Neural cell (in vitro differentiated cells): ENCODE data around the gene ELOB.

ENCODE experiments used
- CTCF ChIP-seq: fragments of 450-650 bp; IDR thresholded peaks from 2 replicates; pipeline ENCODE4 v1.5.1; 2014; ENCODE audit warnings: antibody characterized with exemption, mild to moderate bottlenecking, moderate library complexity; ENCODE audit not compliant: poor library complexity, severe bottlenecking
- EP300 ChIP-seq: fragments of 450-650 bp; conservative IDR thresholded peaks from 2 replicates; pipeline ENCODE4 v1.6.1; 2014; ENCODE audit warnings: antibody characterized with exemption, mild to moderate bottlenecking, moderate library complexity; ENCODE audit not compliant: poor library complexity, severe bottlenecking
- EZH2 ChIP-seq: fragments of 200-600, 300-800 bp; shearing (Covaris generic), sonication (generic); IDR thresholded peaks from 2 replicates; pipeline ENCODE4 v1.6.1; 2014; ENCODE audit warnings: antibody characterized with exemption, low read length, borderline replicate concordance, mild to moderate bottlenecking; ENCODE audit not compliant: insufficient read depth, poor library complexity, severe bottlenecking
- MXI1 ChIP-seq: fragments of 450-650 bp; conservative IDR thresholded peaks from 2 replicates; pipeline ENCODE4 v1.6.1; 2014; ENCODE audit warnings: antibody characterized with exemption, mild to moderate bottlenecking; ENCODE audit not compliant: poor library complexity, severe bottlenecking
- POLR2AphosphoS5 ChIP-seq: IDR thresholded peaks from 2 replicates; pipeline ENCODE4 v1.6.1; 2012
- RAD21 ChIP-seq: fragments of 450-650 bp; conservative IDR thresholded peaks from 2 replicates; pipeline ENCODE4 v1.6.1; 2014; ENCODE audit warnings: antibody characterized with exemption, mild to moderate bottlenecking, moderate library complexity
- SMC3 ChIP-seq: fragments of 450-650 bp; conservative IDR thresholded peaks from 2 replicates; pipeline ENCODE4 v1.6.1; 2014; ENCODE audit warnings: antibody characterized with exemption, mild to moderate bottlenecking, moderate library complexity; ENCODE audit not compliant: poor library complexity

GRCh38 chr16:2765462-2766404 is 11.3 kb downstream of the ELOB start:
- no peak for TF ChIP-seq EP300
- TF ChIP-seq POLR2AphosphoS5: peak; percentile 15
- no peak for TF ChIP-seq CTCF
- no peak for TF ChIP-seq EZH2
- no peak for TF ChIP-seq SMC3
- TF ChIP-seq MXI1: no peak
- no peak for TF ChIP-seq RAD21
